ENCODE data around the gene INPP5F. TPM values are rescaled to one million over a fixed set of nuclear protein-coding genes. Genes with fewer than 3 reads are reported as not detected.

The INPP5F gene
- total RNA-seq, 4 donors from 2014 or later, result 17.1 to 26.9 (median 24.0) TPM

- ATAC-seq, result no peak
- TF ChIP-seq POLR2A (IDR thresholded peaks at IDR 0.05), result no peak
- TF ChIP-seq EP300 (IDR thresholded peaks at IDR 0.05), result no peak
- no peak for TF ChIP-seq POLR2AphosphoS5 (IDR thresholded peaks at IDR 0.05)
- TF ChIP-seq CTCF (IDR thresholded peaks at IDR 0.05), result no peak
These were observed 126.4 kb downstream of the INPP5F start for GRCh38 chr10:119852277-119852676.

GRCh38 chr10:119852822-119853221 is 127.0 kb downstream of the INPP5F start:
- H3K4me1 ChIP-seq, result peaks cover 0 to 13% (median 0%) of the 10 kb centered on the region in 3 donors
- H3K27ac ChIP-seq, result no peak overlapping the region
- WGBS, 2 donors (ENCODE audit: low coverage in 1 of 2), result 82 to 86% methylated on average over 6 of the region's 6 CpGs
- no peaks in the 10 kb centered on the region for H3K27me3 ChIP-seq
- H3K4me3 ChIP-seq, result no peak overlapping the region
- ATAC-seq, result no peak
- peaks cover 0 to 94% of the 10 kb centered on the region in 2 donors for H3K36me3 ChIP-seq
- TF ChIP-seq POLR2AphosphoS5 (IDR thresholded peaks at IDR 0.05), result no peak
- no peak for TF ChIP-seq EP300 (IDR thresholded peaks at IDR 0.05)
- no peak for TF ChIP-seq POLR2A (IDR thresholded peaks at IDR 0.05)
- TF ChIP-seq CTCF (IDR thresholded peaks at IDR 0.05), result no peak
- H3K9me3 ChIP-seq, result no peaks in the 10 kb centered on the region

More at GRCh38 chr10:119852277-119852676, 126.4 kb downstream of the INPP5F start:
- Histone ChIP-seq H3K9me3 (no peaks in the 10 kb centered on the region), H3K27me3 (no peaks in the 10 kb centered on the region), H3K27ac (no peak overlapping the region), H3K4me3 (no peak overlapping the region), H3K36me3 (peaks cover 0 to 94% of the 10 kb centered on the region in 2 donors), H3K4me1 (peaks cover 0 to 8% (median 0%) of the 10 kb centered on the region in 3 donors)
- 97 to 98% methylated on average over 6 of the region's 6 CpGs for WGBS, 2 donors (ENCODE audit: low coverage in 1 of 2)

- WGBS, 2 donors (ENCODE audit: low coverage in 1 of 2), result 62 to 80% methylated on average over 1 of the region's 1 CpG
- H3K4me1 ChIP-seq, result peaks cover 0 to 20% (median 0%) of the 10 kb centered on the region in 3 donors
- TF ChIP-seq EP300 (IDR thresholded peaks at IDR 0.05) (no peak), POLR2AphosphoS5 (IDR thresholded peaks at IDR 0.05) (no peak), CTCF (IDR thresholded peaks at IDR 0.05) (no peak), POLR2A (IDR thresholded peaks at IDR 0.05) (no peak)
- no peak for ATAC-seq
- no peak overlapping the region for H3K27ac ChIP-seq
- H3K9me3 ChIP-seq, result no peaks in the 10 kb centered on the region
- no peaks in the 10 kb centered on the region for H3K27me3 ChIP-seq
- H3K36me3 ChIP-seq, result peaks cover 0 to 93% of the 10 kb centered on the region in 2 donors
- no peak overlapping the region for H3K4me3 ChIP-seq
These were observed 127.7 kb downstream of the INPP5F start for GRCh38 chr10:119853574-119853973.

GRCh38 chr10:119858063-119858462 is 132.2 kb downstream of the INPP5F start:
- peaks cover 0 to 37% (median 0%) of the 10 kb centered on the region in 3 donors for H3K4me1 ChIP-seq
- ATAC-seq, result no peak
- no peak overlapping the region for H3K27ac ChIP-seq
- peaks cover 0 to 54% of the 10 kb centered on the region in 2 donors for H3K36me3 ChIP-seq
- no peak overlapping the region for H3K4me3 ChIP-seq
- TF ChIP-seq POLR2AphosphoS5 (IDR thresholded peaks at IDR 0.05), result no peak
- TF ChIP-seq CTCF (IDR thresholded peaks at IDR 0.05), result no peak
- no peak for TF ChIP-seq POLR2A (IDR thresholded peaks at IDR 0.05)
- no peak for TF ChIP-seq EP300 (IDR thresholded peaks at IDR 0.05)
- H3K9me3 ChIP-seq, result no peaks in the 10 kb centered on the region
- no peaks in the 10 kb centered on the region for H3K27me3 ChIP-seq
- WGBS, 2 donors (ENCODE audit: low coverage in 1 of 2), result 36 to 56% methylated on average over 1 of the region's 1 CpG

All from gastroesophageal sphincter (tissue), 4 donors.